A204.1 (cell line): ENCODE data around the gene CELA2A.
"Not testable (repeated sequence)": the region's sequence is repeated elsewhere in the genome, so short reads cannot be mapped to it uniquely, and the experiment has no call there.

Source experiments
- FAIRE-seq: peaks from 2 replicates; lab custom pipeline; 2012; peaks lifted over from hg19 to GRCh38; lab: Jason Lieb, UNC

CELA2A gene

DNA sequence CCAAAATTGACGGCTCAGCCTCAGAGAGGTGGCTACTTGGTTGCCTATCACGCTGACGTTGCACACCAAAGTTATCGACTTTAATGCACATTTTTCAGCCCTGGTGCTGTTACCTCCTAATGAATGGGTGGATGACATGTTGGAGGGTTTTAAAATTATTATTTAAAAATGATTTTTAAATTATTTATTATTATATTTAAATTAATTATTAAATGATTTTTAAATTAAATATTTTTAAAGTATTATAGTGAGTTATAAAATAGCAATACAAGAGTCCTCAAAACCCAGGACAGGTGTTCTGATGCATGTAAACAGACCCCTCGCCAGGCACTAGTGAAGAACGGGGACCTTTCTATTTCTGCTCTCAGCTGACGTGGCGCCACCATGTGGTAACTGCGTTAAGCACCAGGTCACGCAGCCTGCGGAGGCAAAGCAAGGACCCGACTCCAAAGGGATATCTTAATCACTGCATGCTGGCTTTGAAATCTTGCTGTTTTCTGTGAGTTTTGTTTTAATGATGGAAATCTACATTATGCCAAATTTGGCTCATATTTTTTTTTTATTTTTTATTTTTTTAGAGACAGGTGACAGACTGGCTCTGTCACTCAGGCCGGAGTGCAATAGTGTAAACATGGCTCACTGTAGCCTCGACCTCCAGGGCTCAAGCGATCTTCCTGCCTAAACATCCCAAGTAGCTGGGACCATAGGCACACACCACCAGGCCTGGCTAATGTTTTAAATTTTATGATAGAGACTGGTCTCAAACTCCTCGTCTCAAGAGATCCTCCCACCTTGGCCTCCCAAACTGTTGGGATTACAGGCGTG, 44.9 kb downstream of the CELA2A start:
- FAIRE-seq = peak; percentile 44

DNA sequence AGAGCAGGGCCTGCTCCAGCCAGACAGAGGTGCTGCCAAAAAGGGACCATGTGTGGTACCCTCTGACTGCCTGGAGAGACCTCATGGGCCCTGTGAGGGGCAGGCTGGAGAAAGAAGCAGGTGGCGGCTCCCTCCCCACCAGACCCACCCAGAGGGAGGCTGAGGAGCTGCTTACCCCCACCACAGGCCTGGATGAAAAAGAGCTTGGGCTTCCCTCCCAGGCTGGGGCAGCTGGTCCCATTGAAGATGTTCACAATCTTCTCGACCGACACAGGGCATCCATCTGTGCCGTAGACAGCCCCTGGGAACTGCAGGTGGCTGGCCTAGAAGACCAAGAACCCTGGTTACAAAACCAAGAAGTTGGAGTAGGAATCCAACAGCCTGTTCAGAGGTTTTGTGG, 47.9 kb downstream of the CELA2A start:
- no peak for FAIRE-seq

DNA sequence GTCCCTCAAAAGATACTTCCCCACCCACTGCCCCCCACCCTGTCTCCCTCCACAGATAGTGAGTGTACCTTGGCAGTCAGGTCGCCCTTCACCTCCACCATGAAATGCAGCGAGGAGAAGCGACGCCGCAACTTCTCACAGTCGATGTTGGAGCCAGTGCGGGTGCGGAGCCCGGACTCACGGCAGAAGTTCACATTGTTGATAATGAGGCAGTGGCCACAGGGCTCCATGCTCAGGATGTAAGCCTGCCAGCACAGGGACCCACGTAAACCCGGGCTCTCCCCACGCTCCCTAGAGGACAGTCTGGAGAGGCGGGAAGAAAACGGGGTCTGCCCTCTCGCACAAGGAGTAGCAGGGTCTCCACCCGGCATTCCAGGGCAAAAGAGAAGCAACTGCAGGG, 50.3 kb downstream of the CELA2A start:
- FAIRE-seq = no peak

DNA sequence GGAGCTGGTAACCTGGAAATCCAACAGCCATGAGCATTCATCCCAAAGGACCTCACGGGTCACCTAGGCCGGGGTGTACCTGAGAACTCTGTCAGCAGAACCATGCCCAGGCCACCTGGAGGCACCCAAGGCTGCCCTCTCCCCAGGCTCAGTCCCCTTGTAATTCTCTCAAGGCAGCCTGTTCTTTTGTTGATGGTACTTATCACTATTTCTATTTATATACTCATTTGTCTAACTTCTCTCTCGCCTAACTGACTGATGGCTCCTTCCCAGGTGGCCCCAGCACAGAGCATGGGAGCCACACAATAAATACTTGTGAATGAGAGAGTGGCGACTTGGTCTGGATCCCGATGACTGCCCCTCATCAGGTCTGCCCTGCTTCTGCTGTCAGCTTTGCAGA, 50.7 kb downstream of the CELA2A start:
- FAIRE-seq = no peak

DNA sequence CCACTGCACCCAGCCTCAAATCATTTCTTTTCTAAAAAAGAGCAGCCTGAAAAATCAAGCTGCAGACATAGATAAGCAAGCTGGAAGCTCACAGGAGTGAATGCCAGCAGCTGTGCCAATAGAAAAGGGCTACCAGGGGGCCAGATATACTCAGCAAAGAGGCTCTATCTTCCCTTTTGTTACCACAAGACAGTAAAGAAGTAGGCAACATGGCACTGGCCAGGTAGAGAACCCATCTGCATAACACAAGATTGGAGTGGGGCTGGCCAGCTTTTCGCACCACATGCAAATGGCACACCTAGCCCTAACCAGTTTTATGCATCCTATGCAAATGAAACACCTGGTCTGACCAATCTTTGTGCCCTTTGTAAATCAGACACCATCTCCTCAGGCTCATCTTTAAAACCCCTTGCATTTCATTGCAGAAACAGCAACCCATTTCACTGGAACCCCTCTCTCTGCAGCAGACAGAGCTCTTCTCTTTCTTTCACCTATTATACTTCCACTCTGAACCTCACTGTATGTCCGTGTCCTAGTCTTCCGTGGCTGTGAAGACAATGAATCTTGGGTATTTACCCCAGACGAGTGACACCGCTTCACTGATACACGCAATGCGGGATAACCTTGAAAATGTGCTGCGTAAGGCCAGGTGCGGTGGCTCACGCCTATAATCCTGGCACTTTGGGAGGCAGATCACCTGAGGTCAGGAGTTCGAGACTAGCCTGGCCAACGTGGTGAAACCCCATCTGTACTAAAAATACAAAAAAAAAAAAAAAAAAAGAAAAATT, 52.4 kb downstream of the CELA2A start:
- FAIRE-seq = no peak

DNA sequence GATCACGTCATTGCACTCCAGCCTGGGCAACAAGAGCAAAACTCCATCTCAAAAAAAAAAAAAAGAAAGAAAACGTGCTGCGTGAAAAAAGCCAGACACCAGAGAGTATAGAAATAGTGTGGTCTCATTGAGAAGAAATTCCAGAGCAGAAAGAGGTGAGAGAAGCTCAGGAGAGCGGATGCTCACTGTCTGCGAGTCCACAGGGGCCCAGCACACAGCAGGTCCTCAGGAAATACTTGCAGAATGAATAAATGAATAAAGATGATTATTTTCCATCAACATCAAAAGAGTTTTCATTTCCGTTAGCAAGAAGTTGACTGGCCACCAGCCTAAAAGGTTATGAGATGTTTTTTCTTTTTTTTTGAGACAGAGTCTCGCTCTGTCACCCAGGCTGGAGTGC, 53.1 kb downstream of the CELA2A start:
- no peak for FAIRE-seq

DNA sequence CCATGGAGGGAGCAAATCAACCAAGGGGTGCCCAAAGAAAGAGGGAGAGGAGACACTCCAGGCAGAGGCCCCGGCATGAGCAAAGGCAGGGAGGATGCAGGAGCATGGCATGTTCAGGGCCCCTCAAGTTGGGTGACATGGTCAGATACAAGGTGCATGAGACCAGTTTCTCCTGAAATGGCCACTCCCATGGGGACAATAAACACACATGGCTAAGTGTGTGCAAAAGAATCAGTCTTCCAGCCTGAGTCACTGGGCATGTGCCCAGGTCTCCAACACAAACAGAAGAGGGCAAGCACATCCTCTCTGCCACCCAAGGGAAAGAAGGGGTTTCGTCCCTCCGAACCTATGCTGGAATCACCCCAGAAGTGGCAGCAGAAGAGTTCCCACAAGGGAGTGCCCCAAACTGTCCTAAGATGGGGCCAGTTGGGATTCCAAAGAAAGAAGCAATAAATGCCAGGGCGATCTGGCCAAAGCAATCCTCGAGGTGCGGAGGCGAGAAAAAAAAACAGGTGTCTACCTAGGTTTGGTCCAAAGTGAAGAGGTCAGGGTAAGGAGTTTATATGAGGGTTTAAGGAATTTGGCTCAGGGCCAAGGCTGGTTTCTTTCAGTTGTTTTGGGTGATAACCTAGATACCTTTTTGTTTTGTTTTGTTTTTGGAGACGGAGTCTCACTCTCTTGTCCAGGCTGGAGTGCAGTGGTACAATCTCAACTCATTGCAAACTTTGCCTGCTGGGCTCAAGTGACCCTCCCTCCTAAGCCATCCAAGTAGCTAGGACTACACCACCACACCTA, 54.3 kb downstream of the CELA2A start:
- no peak for FAIRE-seq

DNA sequence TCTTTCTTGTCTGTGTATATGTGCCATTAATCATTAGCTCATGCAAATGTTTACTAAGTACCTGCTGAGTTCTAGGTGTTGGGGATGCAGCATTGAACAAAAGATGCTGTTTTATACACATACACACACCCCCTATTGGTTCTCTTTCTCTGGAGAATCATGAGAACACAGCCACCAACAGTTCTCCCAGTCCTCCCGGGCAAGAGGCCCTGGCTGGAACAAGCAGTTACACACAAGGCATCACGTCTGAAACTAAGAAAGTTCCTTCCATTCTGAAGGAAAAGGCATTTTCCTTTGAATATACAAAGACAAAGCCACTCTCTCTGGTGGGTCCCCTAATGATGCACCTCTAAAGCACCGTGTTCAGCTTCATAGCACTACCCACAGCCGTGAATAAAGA, 56.7 kb downstream of the CELA2A start:
- no peak for FAIRE-seq

DNA sequence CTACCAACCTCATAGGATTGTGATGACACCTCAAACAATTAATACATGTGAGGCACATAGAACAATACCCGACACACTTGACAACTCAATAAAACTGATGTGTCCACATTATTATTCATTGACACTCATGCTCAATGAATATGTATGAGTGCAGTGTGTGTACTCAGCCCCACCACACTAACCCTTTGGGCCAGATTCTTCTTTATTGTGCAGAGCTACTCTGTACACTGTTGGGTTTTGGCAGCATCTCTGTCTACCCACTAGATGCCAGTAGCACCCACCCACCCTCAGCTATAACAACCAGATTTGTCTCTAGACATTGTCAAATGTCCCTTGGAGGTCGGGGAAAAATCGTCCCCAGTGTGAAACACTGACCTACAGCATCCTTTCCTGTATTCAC, 57.4 kb downstream of the CELA2A start:
- FAIRE-seq = no peak

DNA sequence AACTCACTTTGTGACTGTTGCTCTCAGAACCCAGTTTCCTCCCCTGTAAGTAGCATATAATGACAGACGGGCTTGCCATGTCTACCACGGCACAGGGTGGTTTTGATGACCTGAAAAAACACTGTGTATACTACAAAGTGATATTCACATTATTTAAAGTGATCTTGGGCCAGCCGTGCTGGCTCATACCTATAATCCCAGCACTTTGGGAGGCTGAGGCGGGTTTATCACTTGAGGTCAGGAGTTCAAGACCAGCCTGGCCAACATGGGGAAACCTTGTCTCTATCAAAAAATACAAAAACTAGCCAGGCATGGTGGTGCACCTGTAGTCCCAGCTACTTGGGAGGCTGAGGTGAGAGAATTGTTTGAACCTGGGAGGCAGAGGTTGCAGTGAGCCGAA, 58.0 kb downstream of the CELA2A start:
- not testable (repeated sequence) for FAIRE-seq

DNA sequence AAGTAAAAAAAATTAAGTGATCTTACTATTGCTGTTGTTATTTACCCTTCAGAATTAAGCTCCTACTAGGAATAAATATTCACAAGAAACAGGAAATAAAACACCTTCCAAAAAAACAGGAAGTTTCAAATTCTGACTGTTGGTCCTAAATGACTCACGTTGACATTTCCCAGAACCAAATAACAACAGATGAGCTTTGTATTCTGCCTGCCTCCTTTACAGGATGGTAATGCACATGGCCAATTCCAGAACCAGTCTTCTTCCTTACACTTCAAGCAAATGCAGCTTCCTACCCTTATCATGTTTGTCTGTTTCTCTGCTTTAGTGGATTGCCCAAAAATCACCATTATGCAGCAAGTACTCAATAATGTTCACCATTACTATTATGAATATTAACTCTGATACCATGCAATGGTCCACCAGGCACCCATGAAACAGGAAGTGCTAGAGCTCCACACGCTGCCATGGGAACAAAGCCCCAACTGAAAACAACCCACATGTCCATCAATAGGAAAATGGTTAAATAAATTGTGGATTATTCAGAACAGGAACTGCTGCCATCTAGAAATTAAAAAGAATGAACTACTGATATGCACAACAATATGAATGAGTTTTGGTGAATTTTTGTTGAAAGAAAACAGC, 58.6 kb downstream of the CELA2A start:
- FAIRE-seq = no peak

DNA sequence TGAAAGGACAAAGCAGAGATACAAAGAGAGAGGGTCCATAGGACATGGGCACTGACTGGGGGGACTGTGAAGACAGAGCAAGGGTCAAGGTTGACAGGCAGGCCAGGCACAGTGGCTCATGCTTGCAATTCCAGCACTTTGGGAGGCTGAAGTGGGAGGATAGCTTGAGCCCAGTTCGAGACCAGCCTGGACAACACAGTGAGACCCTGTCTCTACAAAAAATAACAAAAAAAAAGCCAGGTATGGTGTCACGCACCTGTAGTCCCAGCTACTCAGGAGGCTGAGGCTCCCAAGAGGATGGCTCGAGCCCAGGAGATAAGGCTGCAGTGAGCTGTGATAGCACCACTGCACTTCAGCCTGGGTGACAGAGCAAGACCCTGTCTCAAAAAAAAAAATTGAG, 63.1 kb downstream of the CELA2A start:
- no peak for FAIRE-seq

DNA sequence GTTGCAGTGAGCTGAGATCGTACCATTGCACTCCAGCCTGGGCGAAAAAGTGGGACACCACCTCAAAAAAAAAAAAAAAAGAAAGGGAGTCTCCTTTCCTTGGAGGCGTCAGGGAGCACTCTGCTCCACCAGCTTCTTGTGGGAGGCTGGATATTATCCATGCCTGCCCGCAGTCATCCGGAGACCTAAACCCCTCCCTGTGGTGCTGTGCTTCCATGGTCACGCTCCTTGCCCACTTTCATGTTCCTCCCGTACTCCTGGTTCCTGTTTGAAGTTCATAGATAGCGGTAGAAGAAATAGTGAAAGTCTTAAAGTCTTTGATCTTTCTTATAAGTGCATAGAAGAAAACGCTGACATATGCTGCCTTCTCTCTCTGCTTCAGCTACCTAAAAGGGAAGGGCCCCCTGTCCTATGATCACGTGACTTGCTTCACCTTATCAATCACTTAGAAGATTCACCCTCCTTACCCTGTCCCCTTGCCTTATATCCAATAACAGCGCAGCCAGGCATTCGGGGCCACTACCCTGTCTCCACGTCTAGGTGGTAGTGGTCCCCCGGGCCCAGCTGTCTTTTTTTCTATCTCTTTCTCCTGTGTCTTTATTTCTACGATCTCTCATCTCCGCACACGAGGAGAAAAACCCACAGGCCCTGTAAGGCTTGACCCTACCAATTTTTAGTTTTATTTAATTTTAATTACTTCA, 64.8 kb downstream of the CELA2A start:
- FAIRE-seq = not testable (repeated sequence)
